Muscle of arm (tissue), 12 donors: ENCODE results near the gene UPF2. TPM values are rescaled to one million over a fixed set of nuclear protein-coding genes. Genes with fewer than 3 reads are reported as not detected.
"Not testable (repeated sequence)": the region's sequence is repeated elsewhere in the genome, so short reads cannot be mapped to it uniquely, and the experiment has no call there.

Source experiments
- DNase-seq: peaks from one replicate; pipeline ENCODE4 v3.0.0-alpha.2; 2013
- polyA plus RNA-seq, 12 donors: library from polyadenylated mRNA; unstranded; fragments of 120-200 nt; gene quantifications; one replicate each; pipeline ENCODE4 v1.2.1, GENCODE V29; 2013; ENCODE audit not compliant: insufficient read length in 12 of 12

The UPF2 gene
- polyA plus RNA-seq, 12 donors, result 20.4 to 80.5 (median 24.0) TPM

GRCh38 chr10:12050528-12050927 lies 7.9 kb upstream of the UPF2 start:
- no peak for DNase-seq

- DNase-seq, result no peak
These were observed 5.9 kb upstream of the UPF2 start for GRCh38 chr10:12048547-12048946.

GRCh38 chr10:12045596-12045995 lies 3.0 kb upstream of the UPF2 start:
- no peak for DNase-seq

- DNase-seq, result no peak
These were observed 206 bp downstream of the UPF2 start for GRCh38 chr10:12042409-12042796.

- DNase-seq, result peak; percentile 21
These were observed 722 bp downstream of the UPF2 start for GRCh38 chr10:12041766-12042408.

DNA sequence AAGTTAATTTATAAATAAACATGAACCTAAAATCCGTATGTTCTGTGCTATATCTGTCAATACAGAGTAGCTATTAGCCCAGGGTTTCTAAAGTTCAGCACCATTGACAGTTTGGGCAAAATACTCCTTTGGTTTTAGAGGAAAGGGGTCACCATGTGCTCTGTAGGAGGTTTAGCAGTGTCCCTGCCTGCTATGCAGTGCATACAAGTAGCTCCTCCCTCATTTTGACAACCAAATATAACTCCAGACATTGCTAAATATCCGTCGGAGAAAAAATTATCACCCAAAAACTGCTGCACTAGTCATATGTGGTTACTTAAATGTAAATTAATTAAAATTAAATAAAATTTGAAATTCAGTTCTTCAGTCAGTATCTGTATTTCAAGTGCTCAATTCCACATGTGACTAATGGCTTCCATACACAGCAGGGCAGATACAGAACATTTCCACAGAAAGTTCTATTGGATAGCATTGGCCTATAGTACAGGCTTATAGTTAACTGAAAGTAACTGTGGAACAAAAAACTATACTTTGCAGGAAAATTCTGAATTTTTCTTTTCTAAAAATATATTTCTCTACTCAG lies 6.4 kb downstream of the UPF2 start:
- no peak for DNase-seq

GRCh38 chr10:12031404-12031803 lies 11.2 kb downstream of the UPF2 start:
- no peak for DNase-seq

DNA sequence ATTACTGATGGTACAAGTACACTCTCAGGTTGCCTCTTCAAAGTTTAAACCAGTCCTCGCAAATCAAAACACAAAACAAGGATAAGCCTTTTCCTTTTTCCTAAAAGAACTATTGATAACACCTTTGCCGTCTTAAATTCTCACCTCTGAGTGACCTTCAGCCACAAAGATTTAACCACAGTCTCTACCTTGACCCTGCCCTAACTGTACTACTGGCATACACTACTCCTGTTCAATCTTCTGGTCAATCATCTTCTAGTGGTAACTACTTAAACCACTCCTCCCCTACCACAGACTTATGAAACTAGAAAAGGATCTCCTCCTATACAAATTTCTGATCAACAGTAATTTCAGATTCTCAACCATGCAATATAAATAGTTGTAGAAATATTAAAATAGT lies 15.1 kb downstream of the UPF2 start:
- DNase-seq, result no peak

DNA sequence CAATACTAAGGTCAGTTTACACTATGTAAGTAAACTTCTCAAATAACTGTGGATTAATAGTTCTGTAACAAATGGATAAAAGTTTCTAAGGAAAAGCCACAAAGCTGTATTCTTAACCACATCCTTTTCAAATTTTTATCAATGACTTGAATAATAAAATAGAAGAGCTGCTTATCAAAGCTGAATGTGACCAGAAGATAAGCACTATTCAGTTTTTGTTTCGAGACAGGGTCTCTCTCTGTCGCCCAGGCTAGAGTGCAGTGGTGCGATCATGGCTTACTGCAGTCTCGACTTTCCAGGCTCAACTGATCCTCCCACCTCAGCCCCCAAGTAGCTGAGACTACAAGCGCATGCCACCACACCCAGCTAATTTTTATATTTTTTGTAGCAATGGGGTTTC lies 17.0 kb downstream of the UPF2 start:
- DNase-seq, result no peak

GRCh38 chr10:12022580-12023257 lies 19.9 kb downstream of the UPF2 start:
- no peak for DNase-seq

- no peak for DNase-seq
These were observed 22.0 kb downstream of the UPF2 start for GRCh38 chr10:12020574-12020973.

GRCh38 chr10:12019283-12019971 lies 23.2 kb downstream of the UPF2 start:
- no peak for DNase-seq

GRCh38 chr10:12018438-12019282 lies 23.9 kb downstream of the UPF2 start:
- no peak for DNase-seq

DNA sequence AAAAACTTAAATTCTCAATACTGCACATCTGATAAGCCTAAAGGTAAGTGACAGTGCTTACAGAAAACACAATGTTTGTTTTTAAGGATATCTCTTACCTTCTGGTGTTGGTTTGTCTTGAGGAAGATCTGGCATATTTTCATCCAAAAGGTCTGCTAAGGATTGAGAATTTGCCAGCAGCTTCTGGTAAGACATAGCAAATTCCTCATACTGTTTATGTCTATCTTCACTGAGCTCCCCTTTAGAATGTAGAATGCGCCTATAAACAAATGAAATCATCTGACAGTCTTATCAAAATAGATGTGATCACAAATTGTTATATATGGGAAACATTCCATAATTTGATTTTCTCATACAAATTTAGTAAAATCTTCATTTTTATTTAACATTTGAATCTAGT lies 28.7 kb downstream of the UPF2 start:
- no peak for DNase-seq

GRCh38 chr10:12013391-12013790 lies 29.2 kb downstream of the UPF2 start:
- not testable (repeated sequence) for DNase-seq

DNA sequence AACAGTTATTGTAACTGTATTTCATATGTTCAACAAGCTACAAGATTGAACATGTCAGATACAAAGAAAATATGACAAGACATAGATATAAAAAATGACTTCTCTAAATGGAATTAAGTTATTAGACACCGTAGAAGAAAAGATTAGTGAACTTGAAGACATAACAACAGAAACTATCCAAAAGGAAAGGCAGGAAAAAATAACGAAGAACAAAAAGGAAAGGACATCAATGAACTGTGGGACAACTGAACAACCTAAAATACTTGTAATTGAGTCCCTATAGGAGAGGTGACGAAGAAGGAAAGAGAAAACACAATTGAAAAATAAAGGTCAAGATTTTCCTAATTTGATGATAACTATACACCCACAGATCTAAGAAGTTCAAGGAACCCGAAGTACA lies 32.3 kb downstream of the UPF2 start:
- no peak for DNase-seq

GRCh38 chr10:12008842-12009241 lies 33.8 kb downstream of the UPF2 start:
- not testable (repeated sequence) for DNase-seq

- DNase-seq, result no peak
These were observed 35.9 kb downstream of the UPF2 start for GRCh38 chr10:12006671-12007070.

DNA sequence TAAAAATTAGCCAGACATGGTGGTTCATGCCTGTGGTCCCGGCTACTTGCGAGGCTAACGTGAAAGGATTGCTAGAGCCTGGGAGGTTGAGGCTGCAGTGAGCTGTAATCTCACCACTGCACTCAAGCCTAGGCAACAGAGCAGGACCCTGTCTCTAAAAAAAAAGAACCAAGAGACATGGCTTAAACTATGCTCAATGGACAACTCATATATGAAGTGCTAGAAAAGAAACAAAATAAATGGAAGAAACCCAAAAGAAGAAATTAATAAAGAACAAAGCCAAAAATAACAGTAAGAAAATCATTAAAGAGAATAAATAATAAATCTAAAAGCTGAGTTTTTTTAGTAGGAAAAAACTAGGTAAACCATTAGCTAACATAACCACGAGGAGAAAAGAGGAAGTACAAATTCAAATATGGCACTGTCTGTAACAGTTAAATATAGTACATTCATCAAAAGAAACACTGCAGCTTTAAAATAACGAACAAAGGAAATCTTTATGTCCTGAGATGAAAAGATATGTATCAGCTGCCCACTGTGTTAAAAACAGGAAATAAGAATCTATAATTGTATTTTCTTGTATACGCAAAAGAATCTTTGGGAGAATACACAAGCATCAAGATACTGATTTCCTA lies 48.7 kb downstream of the UPF2 start:
- no peak for DNase-seq

DNA sequence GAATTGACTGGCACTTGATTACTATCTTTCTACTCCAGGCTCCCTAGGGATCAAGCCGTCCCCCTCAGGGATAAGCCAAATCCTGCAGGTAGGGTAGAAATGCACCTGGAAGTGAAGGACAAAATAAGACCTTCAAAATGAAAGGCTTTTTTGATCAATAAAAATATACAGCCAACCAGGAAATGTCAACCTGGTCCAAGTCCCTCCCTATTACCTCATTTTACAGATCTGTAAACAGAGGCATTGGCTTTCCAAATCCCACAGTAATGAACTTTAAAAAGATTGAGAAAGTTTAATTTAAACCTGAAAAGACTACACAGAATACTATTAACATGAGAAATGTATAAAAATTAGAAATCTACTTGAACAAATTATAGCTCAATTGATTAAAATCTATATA lies 53.7 kb downstream of the UPF2 start:
- DNase-seq, result no peak

- DNase-seq, result peak; percentile 83
These were observed 55.9 kb downstream of the UPF2 start for GRCh38 chr10:11986593-11987216.
